Measurements from ENCODE around the gene PATE4. TPM values are rescaled to one million over a fixed set of nuclear protein-coding genes. Genes with fewer than 3 reads are reported as not detected.

PATE4 gene
- total RNA-seq, 3 donors from 2014 or later, result not detected

- Histone ChIP-seq H3K4me1 (no peaks in the 10 kb centered on the region), H3K27me3 (no peaks in the 10 kb centered on the region), H3K4me3 (no peak overlapping the region), H3K27ac (no peak overlapping the region), H3K9me3 (no peaks in the 10 kb centered on the region), H3K36me3 (no peaks in the 10 kb centered on the region)
- intact Hi-C loops (cut with DNase I; ENCODE audit: low total_unique reads), result no loop called here
- no peak for TF ChIP-seq CTCF (IDR thresholded peaks at IDR 0.05)
- no peak for TF ChIP-seq POLR2A (IDR thresholded peaks at IDR 0.05)
- TF ChIP-seq POLR2AphosphoS5 (IDR thresholded peaks at IDR 0.05), result no peak
- DNase-seq (ENCODE audit: low spot score in 2 of 2), result no peak
These were observed 39.0 kb downstream of the PATE4 start for GRCh38 chr11:125872138-125872491.

- Histone ChIP-seq H3K27ac (no peak overlapping the region), H3K4me3 (peak overlapping the region in 1 of 3 donors; percentile 14), H3K27me3 (no peaks in the 10 kb centered on the region), H3K36me3 (no peaks in the 10 kb centered on the region), H3K9me3 (no peaks in the 10 kb centered on the region), H3K4me1 (no peaks in the 10 kb centered on the region)
- TF ChIP-seq POLR2AphosphoS5 (IDR thresholded peaks at IDR 0.05), result no peak
- no peak for TF ChIP-seq POLR2A (IDR thresholded peaks at IDR 0.05)
- TF ChIP-seq CTCF (IDR thresholded peaks at IDR 0.05), result no peak
- no peak for DNase-seq (ENCODE audit: low spot score in 2 of 2)
- intact Hi-C loops (cut with DNase I; ENCODE audit: low total_unique reads), result no loop called here
These were observed 40.9 kb downstream of the PATE4 start for GRCh38 chr11:125873881-125874555.

GRCh38 chr11:125874556-125875124, 41.5 kb downstream of the PATE4 start:
- H3K4me3 ChIP-seq, result peak overlapping the region in 1 of 3 donors; percentile 14
- intact Hi-C loops (cut with DNase I; ENCODE audit: low total_unique reads), result no loop called here
- DNase-seq (ENCODE audit: low spot score in 2 of 2), result no peak
- no peaks in the 10 kb centered on the region for H3K9me3 ChIP-seq
- no peaks in the 10 kb centered on the region for H3K27me3 ChIP-seq
- no peaks in the 10 kb centered on the region for H3K4me1 ChIP-seq
- TF ChIP-seq CTCF (IDR thresholded peaks at IDR 0.05) (peak; percentile 19 to 69 (median 62)), POLR2A (IDR thresholded peaks at IDR 0.05) (no peak), POLR2AphosphoS5 (IDR thresholded peaks at IDR 0.05) (no peak)
- H3K27ac ChIP-seq, result no peak overlapping the region
- no peaks in the 10 kb centered on the region for H3K36me3 ChIP-seq

- TF ChIP-seq CTCF (IDR thresholded peaks at IDR 0.05) (no peak), POLR2AphosphoS5 (IDR thresholded peaks at IDR 0.05) (no peak), POLR2A (IDR thresholded peaks at IDR 0.05) (no peak)
- Histone ChIP-seq H3K27me3 (no peaks in the 10 kb centered on the region), H3K27ac (no peak overlapping the region), H3K4me1 (no peaks in the 10 kb centered on the region), H3K9me3 (no peaks in the 10 kb centered on the region), H3K36me3 (no peaks in the 10 kb centered on the region), H3K4me3 (no peak overlapping the region)
- intact Hi-C loops (cut with DNase I; ENCODE audit: low total_unique reads), result no loop called here
- DNase-seq (ENCODE audit: low spot score in 2 of 2), result no peak
These were observed 48.2 kb downstream of the PATE4 start for GRCh38 chr11:125881291-125881690.

- intact Hi-C loops (cut with DNase I; ENCODE audit: low total_unique reads), result no loop called here
- Histone ChIP-seq H3K27me3 (no peaks in the 10 kb centered on the region), H3K9me3 (no peaks in the 10 kb centered on the region), H3K36me3 (no peaks in the 10 kb centered on the region), H3K4me3 (no peak overlapping the region), H3K4me1 (no peaks in the 10 kb centered on the region), H3K27ac (no peak overlapping the region)
- TF ChIP-seq CTCF (IDR thresholded peaks at IDR 0.05) (no peak), POLR2A (IDR thresholded peaks at IDR 0.05) (no peak), POLR2AphosphoS5 (IDR thresholded peaks at IDR 0.05) (no peak)
- no peak for DNase-seq (ENCODE audit: low spot score in 2 of 2)
These were observed 50.3 kb downstream of the PATE4 start for GRCh38 chr11:125883375-125883774.

Measured in breast epithelium (tissue), 4 donors.